Stimulated activated CD8-positive, alpha-beta memory T cell treated with anti-CD3 and anti-CD28 coated beads, Interleukin-4, amount 100 ng/mL, for 1 hour (primary cell): ENCODE results near the gene LONRF2.
A peak's percentile ranks its signal among the peaks of the same experiment; 100 is the strongest.

Source experiments
- DNase-seq, 2 donors: peaks; one replicate each; pipeline ENCODE4 v3.0.0-alpha.2; 2020; ENCODE audit warnings: low read depth in 2 of 2, low spot score in 1 of 2

The LONRF2 gene

GRCh38 chr2:100276716-100277115 is 45.6 kb downstream of the LONRF2 start:
- no peak for DNase-seq

GRCh38 chr2:100275200-100275589 is 47.1 kb downstream of the LONRF2 start:
- DNase-seq = no peak

- DNase-seq = no peak
These were observed 47.6 kb downstream of the LONRF2 start for GRCh38 chr2:100274566-100275199.

- DNase-seq = no peak
These were observed 48.2 kb downstream of the LONRF2 start for GRCh38 chr2:100274076-100274475.

GRCh38 chr2:100273387-100273786 is 48.9 kb downstream of the LONRF2 start:
- DNase-seq = no peak

- DNase-seq = no peak
These were observed 49.4 kb downstream of the LONRF2 start for GRCh38 chr2:100272841-100273329.

- DNase-seq = no peak
These were observed 51.1 kb downstream of the LONRF2 start for GRCh38 chr2:100271210-100271609.

- no peak for DNase-seq
These were observed 51.7 kb downstream of the LONRF2 start for GRCh38 chr2:100270381-100271146.

- no peak for DNase-seq
These were observed 52.4 kb downstream of the LONRF2 start for GRCh38 chr2:100269889-100270288.

- DNase-seq = no peak
These were observed 53.3 kb downstream of the LONRF2 start for GRCh38 chr2:100268986-100269385.

- no peak for DNase-seq
These were observed 54.5 kb downstream of the LONRF2 start for GRCh38 chr2:100267751-100268150.

GRCh38 chr2:100266126-100266525 is 56.2 kb downstream of the LONRF2 start:
- no peak for DNase-seq

- no peak for DNase-seq
These were observed 57.1 kb downstream of the LONRF2 start for GRCh38 chr2:100265226-100265625.

- DNase-seq = no peak
These were observed 57.6 kb downstream of the LONRF2 start for GRCh38 chr2:100264651-100265050.

- DNase-seq = no peak
These were observed 58.2 kb downstream of the LONRF2 start for GRCh38 chr2:100264121-100264520.

GRCh38 chr2:100262555-100263320 is 59.6 kb downstream of the LONRF2 start:
- peak; percentile 24 to 30 for DNase-seq

- DNase-seq = no peak
These were observed 60.3 kb downstream of the LONRF2 start for GRCh38 chr2:100262046-100262445.

GRCh38 chr2:100260712-100261620 is 61.3 kb downstream of the LONRF2 start:
- no peak for DNase-seq

- DNase-seq = no peak
These were observed 63.2 kb downstream of the LONRF2 start for GRCh38 chr2:100259106-100259505.

GRCh38 chr2:100257939-100258338 is 64.4 kb downstream of the LONRF2 start:
- DNase-seq = no peak

- no peak for DNase-seq
These were observed 65.5 kb downstream of the LONRF2 start for GRCh38 chr2:100256849-100257248.
